HFF-Myc (cell line): ENCODE measurements around the gene CDC42EP4.

ENCODE experiments used
- DNase-seq: peaks from one replicate; pipeline ENCODE4 v3.0.0-alpha.2; 2011; ENCODE audit warnings: low read depth; ENCODE audit errors: extremely low read depth
- H3K4me3 ChIP-seq: replicated peaks from 2 replicates; pipeline ENCODE4 v1.5.1; 2011; ENCODE audit warnings: low read depth, mild to moderate bottlenecking, control low read depth, low read length
- CTCF ChIP-seq: IDR thresholded peaks from 2 replicates; pipeline ENCODE4 v1.5.1; 2012; ENCODE audit warnings: mild to moderate bottlenecking, low read depth, low read length, control low read depth; ENCODE audit errors: missing control alignments

The CDC42EP4 gene

GRCh38 chr17:73357318-73357717 lies 45.5 kb upstream of the CDC42EP4 start:
- TF ChIP-seq CTCF, result no peak
- no peak overlapping the region for H3K4me3 ChIP-seq
- no peak for DNase-seq

- H3K4me3 ChIP-seq, result no peak overlapping the region
- TF ChIP-seq CTCF, result no peak
- no peak for DNase-seq
Observed at GRCh38 chr17:73356561-73357170, 44.9 kb upstream of the CDC42EP4 start.

GRCh38 chr17:73354423-73355284 lies 42.9 kb upstream of the CDC42EP4 start:
- H3K4me3 ChIP-seq, result no peak overlapping the region
- TF ChIP-seq CTCF, result no peak
- no peak for DNase-seq

GRCh38 chr17:73352261-73352660 lies 40.5 kb upstream of the CDC42EP4 start:
- DNase-seq, result no peak
- TF ChIP-seq CTCF, result no peak
- H3K4me3 ChIP-seq, result no peak overlapping the region

GRCh38 chr17:73351764-73352163 lies 40.0 kb upstream of the CDC42EP4 start:
- TF ChIP-seq CTCF, result no peak
- DNase-seq, result no peak
- H3K4me3 ChIP-seq, result no peak overlapping the region

GRCh38 chr17:73350864-73351263 lies 39.1 kb upstream of the CDC42EP4 start:
- no peak for DNase-seq
- TF ChIP-seq CTCF, result no peak
- no peak overlapping the region for H3K4me3 ChIP-seq
